GM18519 (cell line): ENCODE measurements around the gene PRKN.
A peak's percentile ranks its signal among the peaks of the same experiment; 100 is the strongest.

Experiments used
- ATAC-seq: cut with Tn5 transposase; IDR thresholded peaks from one replicate; pipeline ENCODE4 v1.9.1; 2021; ENCODE audit warnings: mild to moderate bottlenecking, moderate library complexity; ENCODE audit not compliant: unreplicated experiment, low FRiP score

The PRKN gene

GRCh38 chr6:162711376-162711775, 16.2 kb downstream of the PRKN start:
- ATAC-seq, result no peak

DNA sequence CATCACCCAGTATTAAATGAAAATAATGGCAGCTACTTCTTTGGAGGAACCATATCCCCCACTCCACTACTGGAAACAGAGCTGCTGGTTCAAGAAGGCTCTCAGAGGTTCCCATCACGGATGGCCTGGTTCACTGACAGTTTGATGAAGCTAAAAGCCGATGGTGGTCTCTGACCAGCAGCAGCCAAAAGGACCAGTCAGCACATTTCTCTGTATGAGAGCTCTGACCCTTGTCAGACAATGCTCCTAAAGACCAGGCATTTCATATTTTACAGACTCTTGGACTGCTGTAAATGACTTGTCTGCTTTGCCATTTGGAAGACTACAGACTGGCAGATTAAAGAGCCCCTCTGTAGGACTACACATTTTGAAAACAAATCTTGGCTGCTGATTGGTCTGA, 16.6 kb downstream of the PRKN start:
- no peak for ATAC-seq

GRCh38 chr6:162710419-162710818, 17.1 kb downstream of the PRKN start:
- ATAC-seq, result no peak

DNA sequence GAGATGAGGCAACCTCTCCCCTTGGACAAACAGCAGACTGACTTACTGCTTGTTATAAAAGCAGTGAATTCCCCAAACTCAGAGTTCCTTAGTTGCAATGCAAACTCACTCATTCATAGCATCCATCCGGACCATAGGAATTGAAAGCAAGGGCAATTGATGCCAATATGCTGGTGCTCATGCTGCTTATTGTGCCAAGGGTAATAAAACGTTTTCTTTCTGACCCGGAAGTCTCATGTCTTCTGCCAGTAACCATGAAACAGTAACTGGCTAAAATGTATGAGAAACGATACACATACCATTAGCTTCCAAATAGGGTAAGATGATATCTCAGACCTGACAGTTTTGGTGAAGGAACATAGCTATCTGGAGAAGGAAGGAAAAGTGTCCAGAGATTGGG, 18.1 kb downstream of the PRKN start:
- ATAC-seq, result no peak

DNA sequence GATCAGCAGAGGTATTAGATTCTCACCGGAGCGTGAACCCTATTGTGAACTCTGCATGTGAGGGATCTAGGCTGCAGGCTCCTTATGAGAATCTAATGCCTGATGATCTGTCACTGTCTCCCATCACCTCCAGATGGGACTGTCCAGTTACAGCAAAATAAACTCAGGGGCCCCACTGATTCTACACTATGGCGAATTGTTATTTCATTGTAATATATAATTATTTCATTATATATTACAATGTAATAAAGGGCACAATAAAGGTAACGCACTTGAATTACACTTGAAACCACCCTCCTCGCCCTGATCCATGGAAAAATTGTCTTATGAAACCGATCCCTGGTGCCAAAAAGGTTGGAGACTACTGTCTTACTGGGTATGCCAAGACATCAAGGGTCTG, 18.6 kb downstream of the PRKN start:
- ATAC-seq, result no peak

DNA sequence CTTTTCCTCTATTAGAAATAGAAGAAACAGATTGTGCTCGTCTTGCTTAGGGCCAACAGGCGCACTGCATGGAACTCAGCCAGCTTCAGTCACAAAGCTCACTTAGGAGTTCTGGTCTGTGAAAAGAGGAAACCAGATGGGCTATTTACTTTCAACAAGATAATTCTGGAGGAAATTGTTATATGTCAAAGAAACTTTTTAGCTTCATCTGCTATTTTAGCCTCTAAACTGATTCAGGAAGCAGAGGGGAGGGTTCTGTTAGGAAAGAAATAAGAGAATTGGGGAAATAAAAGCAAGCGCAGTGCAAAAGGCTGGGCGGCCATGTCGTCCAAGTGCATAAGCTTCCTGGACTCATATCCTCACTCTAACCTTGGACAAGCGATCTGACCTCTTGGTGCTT, 21.3 kb downstream of the PRKN start:
- no peak for ATAC-seq

DNA sequence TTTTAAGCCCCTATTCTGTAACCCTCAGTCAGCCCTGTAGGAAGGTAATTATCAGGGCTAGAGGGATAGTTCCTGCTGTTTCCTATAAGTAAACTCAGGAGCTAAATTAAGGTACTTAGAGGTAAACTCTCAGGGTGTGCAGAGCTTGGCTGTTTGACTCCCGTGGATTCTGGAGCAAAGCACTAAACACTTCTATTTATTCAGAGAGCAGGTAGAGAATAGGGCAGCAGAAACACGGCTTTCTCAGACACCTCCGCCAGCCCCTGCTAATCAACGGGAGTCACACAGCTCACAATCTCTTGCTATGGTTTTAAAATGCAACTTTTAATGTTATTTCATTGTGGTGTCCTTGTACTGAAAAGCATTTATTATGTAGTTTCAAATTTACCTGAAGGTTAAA, 21.8 kb downstream of the PRKN start:
- ATAC-seq, result no peak

DNA sequence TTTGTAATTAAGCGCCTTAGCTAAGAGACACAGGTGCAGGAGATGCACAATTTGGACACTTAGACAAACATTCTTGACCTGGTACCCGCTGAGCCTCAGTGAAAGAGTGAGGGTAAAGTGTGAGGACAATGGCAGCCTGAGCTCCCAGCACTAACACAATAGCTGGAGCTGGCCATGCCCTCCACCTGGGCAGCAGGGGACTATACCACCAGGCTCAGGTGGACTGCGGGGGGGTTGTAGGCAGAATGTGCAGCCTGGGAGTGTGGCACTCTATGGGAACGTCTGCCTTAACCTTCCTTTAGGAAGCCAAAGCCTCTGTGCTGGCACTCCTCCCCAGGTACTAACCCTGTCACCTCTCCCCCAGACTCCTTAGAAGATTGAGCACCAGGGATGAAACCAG, 23.6 kb downstream of the PRKN start:
- ATAC-seq, result no peak

DNA sequence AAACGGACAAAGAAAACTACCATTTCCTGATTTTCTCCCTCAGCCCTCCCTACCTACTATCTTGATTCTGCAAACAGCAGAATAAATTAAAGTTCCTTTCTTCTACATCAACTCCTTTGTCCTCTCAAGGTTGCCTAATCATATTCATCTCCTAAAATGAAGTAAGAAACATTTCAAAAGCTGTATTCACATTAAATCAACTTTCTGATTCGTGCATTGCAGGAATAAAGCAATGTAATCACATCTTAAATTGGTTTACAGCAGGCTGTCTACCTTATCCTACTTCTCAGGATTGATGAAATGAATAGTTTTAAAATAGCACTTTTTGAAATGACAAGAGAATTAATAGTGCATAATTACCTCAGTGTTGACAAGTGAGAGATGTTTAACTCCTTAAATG, 25.1 kb downstream of the PRKN start:
- no peak for ATAC-seq

DNA sequence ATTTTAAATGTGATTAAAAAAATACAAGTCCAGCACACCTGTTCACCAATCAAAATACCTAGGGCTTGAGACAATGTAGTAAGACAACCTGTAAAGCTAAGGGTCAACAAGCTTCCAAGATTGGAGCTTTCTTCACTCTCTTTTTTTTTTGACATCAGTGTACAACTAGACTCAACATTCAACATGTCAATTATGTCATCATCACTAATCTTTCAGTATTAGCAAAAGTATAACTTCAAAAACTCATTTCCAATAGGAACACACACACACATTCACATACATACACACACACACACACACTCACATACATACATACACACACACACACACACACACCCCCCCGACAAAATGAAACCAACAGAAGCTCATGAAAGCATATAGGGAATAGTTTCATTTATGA, 26.0 kb downstream of the PRKN start:
- ATAC-seq, result no peak

DNA sequence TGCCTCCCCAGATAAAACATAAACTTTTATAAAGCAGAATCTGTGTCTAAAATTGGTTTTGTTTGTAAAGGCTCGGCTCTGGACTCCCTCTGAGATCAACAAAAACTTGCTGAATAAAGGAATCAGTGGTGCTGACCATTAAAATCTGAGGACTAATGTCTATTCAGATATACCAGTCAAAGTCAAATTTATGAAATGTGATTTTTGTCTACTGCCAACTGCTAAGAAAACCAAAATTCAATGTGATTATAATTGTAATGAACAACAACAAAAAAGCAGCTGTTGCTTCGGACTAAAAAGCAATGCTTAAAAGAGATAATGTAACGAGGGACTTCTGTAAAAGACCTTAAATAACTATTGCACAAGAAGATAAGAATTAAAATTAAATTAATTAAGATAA, 26.6 kb downstream of the PRKN start:
- no peak for ATAC-seq

DNA sequence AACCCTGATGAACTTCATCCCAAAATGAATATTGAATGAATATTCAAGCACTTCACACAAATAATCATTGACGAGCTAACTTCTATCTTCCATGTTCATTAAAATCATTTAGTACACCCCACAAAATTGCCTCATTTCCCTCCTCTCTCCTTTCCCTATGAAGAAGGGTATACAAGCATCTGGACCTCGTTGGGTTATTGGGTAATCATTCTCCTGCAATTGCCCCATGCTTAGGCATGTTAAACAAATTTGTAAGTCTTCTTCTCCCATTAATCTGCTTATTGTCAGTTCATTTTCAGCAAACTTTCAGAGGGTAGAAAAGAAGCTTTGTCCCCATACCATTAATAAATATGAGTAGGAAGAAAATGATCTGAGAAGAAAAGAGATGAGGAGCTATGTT, 27.6 kb downstream of the PRKN start:
- no peak for ATAC-seq

- ATAC-seq, result no peak
These were observed 29.1 kb downstream of the PRKN start for GRCh38 chr6:162698440-162698839.

GRCh38 chr6:162697872-162698403, 29.6 kb downstream of the PRKN start:
- no peak for ATAC-seq

- ATAC-seq, result peak; percentile 53
These were observed 37.4 kb downstream of the PRKN start for GRCh38 chr6:162690158-162690557.

DNA sequence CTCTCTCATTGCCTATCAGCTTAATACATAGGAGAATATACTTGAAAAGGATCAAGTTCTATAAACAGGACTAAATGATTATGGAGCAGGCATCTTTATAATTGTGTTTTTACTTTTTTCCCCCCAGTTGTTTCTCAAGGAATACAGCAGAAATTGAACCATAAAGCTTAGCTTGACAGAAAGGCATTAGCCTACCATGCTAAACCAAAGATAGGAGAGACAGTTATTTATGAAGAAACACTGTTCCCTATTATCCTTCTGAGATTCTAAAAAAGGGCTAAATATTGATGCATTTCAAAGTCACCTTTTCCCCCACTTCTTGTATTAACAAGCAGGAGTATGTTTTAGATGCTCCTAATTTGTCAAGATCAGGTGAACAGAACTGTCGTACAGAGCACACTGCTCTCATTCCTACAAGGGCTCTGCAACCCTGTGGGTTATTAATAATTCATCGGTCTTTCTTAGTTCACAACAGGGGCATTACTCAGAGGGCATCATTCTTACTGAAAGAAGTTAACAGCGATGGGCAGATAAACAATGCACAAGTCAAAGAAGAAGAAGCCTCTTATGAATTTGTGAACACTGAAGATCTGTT, 38.7 kb downstream of the PRKN start:
- no peak for ATAC-seq

- no peak for ATAC-seq
These were observed 42.0 kb downstream of the PRKN start for GRCh38 chr6:162685586-162685985.

DNA sequence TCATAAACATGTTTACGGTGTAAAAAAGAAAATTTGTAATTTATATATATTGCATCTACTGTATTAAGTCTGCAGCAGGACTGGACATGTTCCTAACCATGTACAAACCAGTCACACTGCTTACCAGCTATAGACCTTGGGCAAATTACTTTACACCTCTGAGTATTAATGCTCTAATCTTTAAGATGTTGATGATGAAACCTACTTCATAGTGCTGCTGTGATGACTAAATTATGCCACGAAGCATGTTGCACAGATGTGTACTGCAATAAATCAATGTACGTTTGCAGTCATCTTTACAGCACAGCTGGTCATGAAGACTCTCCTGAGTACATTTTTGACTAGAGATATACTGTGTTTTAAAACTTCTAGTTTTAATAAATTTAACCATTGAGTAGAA, 42.6 kb downstream of the PRKN start:
- no peak for ATAC-seq

DNA sequence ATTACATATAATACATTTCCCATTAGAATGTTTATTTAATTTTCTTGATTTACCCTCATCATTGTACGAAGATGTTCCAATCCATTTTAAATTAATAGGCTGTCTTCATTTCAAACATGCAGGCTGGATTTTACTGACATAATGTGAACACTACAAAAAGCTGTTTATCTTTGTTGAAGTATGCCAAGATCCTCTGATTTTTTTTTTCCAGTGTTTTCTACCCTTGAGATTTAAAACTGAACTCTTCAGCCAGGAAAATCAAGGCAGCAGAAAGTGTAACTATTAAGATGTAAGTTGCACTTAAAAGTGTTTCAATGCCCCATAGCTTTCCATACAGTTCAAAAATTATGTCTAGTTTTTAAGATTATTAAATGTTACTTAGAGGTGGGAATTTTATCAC, 43.5 kb downstream of the PRKN start:
- no peak for ATAC-seq

DNA sequence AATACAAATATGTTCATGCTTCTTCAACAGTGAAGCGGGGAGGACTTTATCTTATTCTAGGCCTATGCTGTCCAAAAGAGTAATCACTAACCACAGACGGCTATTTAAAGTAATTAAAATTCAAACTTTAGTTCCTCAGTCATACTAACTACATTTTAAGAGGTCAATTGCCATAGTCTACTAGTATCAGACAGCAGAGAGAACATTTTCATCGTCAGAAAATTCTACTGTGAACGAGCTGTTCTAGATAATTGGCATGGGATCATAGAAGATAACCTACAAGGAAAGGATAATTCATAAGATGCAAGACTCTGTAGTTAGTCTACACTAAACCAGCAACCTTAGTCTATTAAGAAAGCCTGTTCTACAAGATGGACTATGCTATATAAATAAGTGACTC, 44.4 kb downstream of the PRKN start:
- no peak for ATAC-seq

GRCh38 chr6:162681447-162681846, 46.1 kb downstream of the PRKN start:
- no peak for ATAC-seq

DNA sequence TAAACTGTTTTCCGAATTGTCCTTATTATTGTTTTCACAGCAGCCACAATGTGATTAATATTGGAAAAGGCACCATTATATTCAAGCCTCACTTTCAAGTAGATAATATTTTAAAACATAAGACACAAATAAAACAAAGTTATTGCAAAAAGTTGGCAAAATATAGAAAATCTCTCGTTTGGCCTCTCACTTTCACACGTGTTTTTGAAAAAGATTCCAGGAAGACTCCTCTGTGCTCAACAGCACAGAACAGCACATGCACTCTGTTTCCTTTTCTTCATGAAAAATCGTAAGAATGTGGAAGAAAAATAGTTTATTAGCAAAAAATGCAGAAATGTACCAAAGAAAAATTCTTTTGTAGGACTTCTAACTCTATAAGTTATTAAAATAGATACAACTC, 46.7 kb downstream of the PRKN start:
- ATAC-seq, result no peak

- ATAC-seq, result no peak
These were observed 47.2 kb downstream of the PRKN start for GRCh38 chr6:162680367-162680766.
